ENCODE measurements around the gene GPR17.

GPR17 gene

DNA sequence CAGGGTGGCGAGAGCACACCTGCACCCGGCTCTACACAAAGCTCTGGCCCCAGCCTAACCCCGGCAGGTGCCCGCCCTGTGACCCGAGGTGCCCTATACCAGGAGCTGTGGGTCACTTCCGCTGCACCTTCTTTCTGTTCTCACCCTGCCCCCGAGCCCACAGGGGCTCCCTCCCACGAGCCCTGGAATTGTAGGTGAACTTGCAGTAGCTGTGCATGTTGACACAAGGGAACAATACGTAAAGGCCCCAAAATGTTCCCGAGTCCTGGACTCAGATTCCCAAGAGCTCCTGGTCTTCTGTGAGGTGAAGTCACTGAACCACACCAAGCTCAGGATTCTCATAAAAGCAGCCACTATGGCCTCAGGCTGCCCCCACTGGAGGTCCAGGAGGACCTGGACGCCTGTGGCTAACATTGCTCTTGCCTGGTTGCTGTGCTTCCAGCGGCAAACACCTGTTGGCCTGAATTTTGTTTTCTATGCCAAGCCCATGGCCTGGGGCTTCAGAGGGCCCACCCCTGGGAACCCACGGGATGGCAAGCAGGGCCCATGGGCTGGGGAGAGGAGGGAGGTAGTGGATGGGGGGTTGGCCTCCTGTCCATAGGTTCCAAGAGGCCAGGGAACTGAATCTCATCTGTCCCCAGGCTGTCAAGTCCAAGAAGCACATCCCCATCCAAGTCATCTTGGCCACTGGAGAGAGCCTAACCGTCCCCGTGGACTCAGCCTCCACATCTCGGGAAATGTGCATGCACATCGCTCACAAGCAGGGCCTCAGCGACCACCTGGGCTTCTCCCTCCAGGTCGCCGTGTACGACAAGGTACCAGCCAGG is 23.2 kb upstream of the GPR17 start:
- no peaks in the 10 kb centered on the region for H3K9me3 ChIP-seq
- no peaks in the 10 kb centered on the region for H3K27me3 ChIP-seq
- no peak overlapping the region for H3K27ac ChIP-seq
- no peaks in the 10 kb centered on the region for H3K4me1 ChIP-seq (ENCODE audit: control insufficient read depth in 1 of 2, insufficient read depth in 1 of 2, low read depth in 1 of 2, low read length in 1 of 2)
- peaks cover 17% of the 10 kb centered on the region for H3K36me3 ChIP-seq
- no peak overlapping the region for H3K4me3 ChIP-seq (ENCODE audit: low read depth in 1 of 2, low read length in 1 of 2)
- TF ChIP-seq, protein P1, sequence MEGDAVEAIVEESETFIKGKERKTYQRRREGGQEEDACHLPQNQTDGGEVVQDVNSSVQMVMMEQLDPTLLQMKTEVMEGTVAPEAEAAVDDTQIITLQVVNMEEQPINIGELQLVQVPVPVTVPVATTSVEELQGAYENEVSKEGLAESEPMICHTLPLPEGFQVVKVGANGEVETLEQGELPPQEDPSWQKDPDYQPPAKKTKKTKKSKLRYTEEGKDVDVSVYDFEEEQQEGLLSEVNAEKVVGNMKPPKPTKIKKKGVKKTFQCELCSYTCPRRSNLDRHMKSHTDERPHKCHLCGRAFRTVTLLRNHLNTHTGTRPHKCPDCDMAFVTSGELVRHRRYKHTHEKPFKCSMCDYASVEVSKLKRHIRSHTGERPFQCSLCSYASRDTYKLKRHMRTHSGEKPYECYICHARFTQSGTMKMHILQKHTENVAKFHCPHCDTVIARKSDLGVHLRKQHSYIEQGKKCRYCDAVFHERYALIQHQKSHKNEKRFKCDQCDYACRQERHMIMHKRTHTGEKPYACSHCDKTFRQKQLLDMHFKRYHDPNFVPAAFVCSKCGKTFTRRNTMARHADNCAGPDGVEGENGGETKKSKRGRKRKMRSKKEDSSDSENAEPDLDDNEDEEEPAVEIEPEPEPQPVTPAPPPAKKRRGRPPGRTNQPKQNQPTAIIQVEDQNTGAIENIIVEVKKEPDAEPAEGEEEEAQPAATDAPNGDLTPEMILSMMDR (IDR thresholded peaks at IDR 0.05) = no peak

- no peak overlapping the region for H3K4me3 ChIP-seq (ENCODE audit: low read depth in 1 of 2, low read length in 1 of 2)
- H3K36me3 ChIP-seq = peaks cover 17% of the 10 kb centered on the region
- TF ChIP-seq, protein P1 (IDR thresholded peaks at IDR 0.05) = no peak
- H3K9me3 ChIP-seq = no peaks in the 10 kb centered on the region
- H3K27ac ChIP-seq = no peak overlapping the region
- H3K27me3 ChIP-seq = no peaks in the 10 kb centered on the region
- no peaks in the 10 kb centered on the region for H3K4me1 ChIP-seq (ENCODE audit: control insufficient read depth in 1 of 2, insufficient read depth in 1 of 2, low read depth in 1 of 2, low read length in 1 of 2)
Observed at GRCh38 chr2:127623388-127624319, 22.3 kb upstream of the GPR17 start.

- no peak overlapping the region for H3K4me3 ChIP-seq (ENCODE audit: low read depth in 1 of 2, low read length in 1 of 2)
- TF ChIP-seq, protein P1 (IDR thresholded peaks at IDR 0.05) = no peak
- H3K4me1 ChIP-seq (ENCODE audit: control insufficient read depth in 1 of 2, insufficient read depth in 1 of 2, low read depth in 1 of 2, low read length in 1 of 2) = no peaks in the 10 kb centered on the region
Observed at GRCh38 chr2:127624320-127624755, 21.6 kb upstream of the GPR17 start.

GRCh38 chr2:127624756-127625571 is 21.0 kb upstream of the GPR17 start:
- TF ChIP-seq, protein P1 (IDR thresholded peaks at IDR 0.05) = no peak
- peaks cover 0 to 2% of the 10 kb centered on the region in 2 experiments for H3K4me1 ChIP-seq (ENCODE audit: control insufficient read depth in 1 of 2, insufficient read depth in 1 of 2, low read depth in 1 of 2, low read length in 1 of 2)
- H3K27ac ChIP-seq = no peak overlapping the region
- no peaks in the 10 kb centered on the region for H3K9me3 ChIP-seq
- H3K36me3 ChIP-seq = peaks cover 17% of the 10 kb centered on the region
- H3K27me3 ChIP-seq = no peaks in the 10 kb centered on the region
- H3K4me3 ChIP-seq (ENCODE audit: low read depth in 1 of 2, low read length in 1 of 2) = no peak overlapping the region

More at GRCh38 chr2:127624320-127624755, 21.6 kb upstream of the GPR17 start:
- peaks cover 17% of the 10 kb centered on the region for H3K36me3 ChIP-seq
- H3K27ac ChIP-seq = no peak overlapping the region
- no peaks in the 10 kb centered on the region for H3K27me3 ChIP-seq
- H3K9me3 ChIP-seq = no peaks in the 10 kb centered on the region

DNA sequence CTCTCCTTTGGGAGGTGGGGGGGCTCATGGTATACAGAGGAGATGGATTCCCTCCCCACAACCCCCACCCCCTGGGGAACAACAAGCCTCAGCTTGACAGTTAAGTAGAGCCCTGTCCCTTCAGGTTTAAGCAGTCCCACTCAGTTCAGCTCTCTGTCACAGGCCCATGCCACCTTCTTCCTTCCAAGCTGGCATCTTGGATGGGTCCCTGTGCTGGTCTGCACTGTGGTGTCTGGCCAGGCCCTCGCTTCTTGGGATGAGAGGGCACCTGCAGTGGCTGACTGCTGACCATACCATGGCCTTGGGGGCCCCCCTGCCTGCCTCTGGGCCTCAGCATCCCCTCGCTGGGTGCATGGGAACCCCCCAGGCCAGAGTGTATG is 20.4 kb upstream of the GPR17 start:
- Histone ChIP-seq H3K4me3 (ENCODE audit: low read depth in 1 of 2, low read length in 1 of 2) (no peak overlapping the region), H3K4me1 (ENCODE audit: control insufficient read depth in 1 of 2, insufficient read depth in 1 of 2, low read depth in 1 of 2, low read length in 1 of 2) (peaks cover 0 to 8% of the 10 kb centered on the region in 2 experiments), H3K36me3 (peaks cover 14% of the 10 kb centered on the region), H3K27me3 (no peaks in the 10 kb centered on the region), H3K27ac (no peak overlapping the region), H3K9me3 (no peaks in the 10 kb centered on the region)
- TF ChIP-seq, protein P1 (IDR thresholded peaks at IDR 0.05) = no peak
